Measurements from ENCODE around the gene AGER.

- no peak for TF ChIP-seq CTCF (conservative IDR thresholded peaks at IDR 0.05)
- TF ChIP-seq ZFX (IDR thresholded peaks at IDR 0.05): no peak
These were observed 44.5 kb downstream of the AGER start for GRCh38 chr6:32139590-32139989.
